ENCODE results near the gene GRIA1. TPM values are rescaled to one million over a fixed set of nuclear protein-coding genes. Genes with fewer than 3 reads are reported as not detected.

GRIA1 gene
- total RNA-seq, 1 experiment from 2014 or later, result 0.81 TPM

DNA sequence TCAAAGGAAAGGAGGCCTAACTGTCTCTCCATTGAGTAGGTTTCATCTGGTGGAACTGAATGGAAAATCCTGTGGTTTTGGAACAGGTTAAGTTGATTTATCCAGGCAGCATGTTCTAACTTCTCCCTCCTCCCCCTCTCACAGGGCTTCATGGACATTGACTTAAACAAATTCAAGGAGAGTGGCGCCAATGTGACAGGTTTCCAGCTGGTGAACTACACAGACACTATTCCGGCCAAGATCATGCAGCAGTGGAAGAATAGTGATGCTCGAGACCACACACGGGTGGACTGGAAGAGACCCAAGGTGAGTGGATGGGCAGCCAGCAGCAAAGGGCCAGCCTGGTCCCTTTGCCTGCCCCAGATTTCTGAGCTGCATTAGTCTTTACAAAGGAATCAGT, 183.9 kb downstream of the GRIA1 start:
- no peak for DNase-seq (ENCODE audit: low spot score)
- Mint-ChIP-seq H3K27ac (no peak overlapping the region), H3K4me1 (no peaks in the 10 kb centered on the region), H3K9me3 (peaks cover 9% of the 10 kb centered on the region), H3K27me3 (ENCODE audit: low read depth) (no peaks in the 10 kb centered on the region), H3K36me3 (no peaks in the 10 kb centered on the region), H3K4me3 (no peak overlapping the region)
- CTCF ChIA-PET, result no interaction called here
- TF ChIP-seq, protein P1, sequence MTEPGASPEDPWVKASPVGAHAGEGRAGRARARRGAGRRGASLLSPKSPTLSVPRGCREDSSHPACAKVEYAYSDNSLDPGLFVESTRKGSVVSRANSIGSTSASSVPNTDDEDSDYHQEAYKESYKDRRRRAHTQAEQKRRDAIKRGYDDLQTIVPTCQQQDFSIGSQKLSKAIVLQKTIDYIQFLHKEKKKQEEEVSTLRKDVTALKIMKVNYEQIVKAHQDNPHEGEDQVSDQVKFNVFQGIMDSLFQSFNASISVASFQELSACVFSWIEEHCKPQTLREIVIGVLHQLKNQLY (CRISPR knock-in tag; IDR thresholded peaks at IDR 0.05), result no peak
- TF ChIP-seq TCF7 (CRISPR knock-in tag; IDR thresholded peaks at IDR 0.05; ENCODE audit: low read depth), result no peak
- TF ChIP-seq, protein P2, sequence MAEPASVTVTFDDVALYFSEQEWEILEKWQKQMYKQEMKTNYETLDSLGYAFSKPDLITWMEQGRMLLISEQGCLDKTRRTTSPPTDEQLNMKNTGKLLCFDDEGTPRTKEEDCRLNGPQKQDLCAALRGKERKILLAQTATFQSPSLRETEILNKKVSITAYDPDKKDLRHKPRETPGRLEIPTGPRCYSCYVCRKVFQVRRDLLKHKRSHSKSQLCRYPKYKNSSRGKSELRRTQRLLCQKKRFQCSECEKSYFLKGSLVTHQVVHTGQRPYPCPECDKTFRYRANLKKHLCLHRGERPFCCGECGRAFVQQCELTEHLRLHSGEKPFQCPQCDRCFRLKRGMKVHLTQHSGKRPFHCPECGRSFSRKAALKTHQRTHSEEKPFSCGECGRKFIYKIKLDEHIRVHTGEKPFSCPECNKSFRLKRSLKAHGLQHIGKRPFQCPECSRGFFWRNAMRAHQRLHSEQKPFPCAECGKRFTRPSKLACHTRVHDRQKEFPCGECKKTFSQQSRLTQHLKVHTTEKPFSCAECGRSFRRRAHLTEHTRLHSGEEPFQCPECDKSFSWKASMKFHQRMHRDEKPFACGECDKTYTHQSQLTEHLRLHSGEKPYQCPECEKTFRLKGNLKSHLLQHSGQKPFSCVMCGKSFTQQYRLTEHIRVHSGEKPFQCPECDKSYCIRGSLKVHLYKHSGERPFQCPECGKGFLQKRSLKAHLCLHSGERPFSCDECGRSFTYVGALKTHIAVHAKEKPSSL (CRISPR knock-in tag; conservative IDR thresholded peaks at IDR 0.05), result no peak
- TF ChIP-seq, protein P3, sequence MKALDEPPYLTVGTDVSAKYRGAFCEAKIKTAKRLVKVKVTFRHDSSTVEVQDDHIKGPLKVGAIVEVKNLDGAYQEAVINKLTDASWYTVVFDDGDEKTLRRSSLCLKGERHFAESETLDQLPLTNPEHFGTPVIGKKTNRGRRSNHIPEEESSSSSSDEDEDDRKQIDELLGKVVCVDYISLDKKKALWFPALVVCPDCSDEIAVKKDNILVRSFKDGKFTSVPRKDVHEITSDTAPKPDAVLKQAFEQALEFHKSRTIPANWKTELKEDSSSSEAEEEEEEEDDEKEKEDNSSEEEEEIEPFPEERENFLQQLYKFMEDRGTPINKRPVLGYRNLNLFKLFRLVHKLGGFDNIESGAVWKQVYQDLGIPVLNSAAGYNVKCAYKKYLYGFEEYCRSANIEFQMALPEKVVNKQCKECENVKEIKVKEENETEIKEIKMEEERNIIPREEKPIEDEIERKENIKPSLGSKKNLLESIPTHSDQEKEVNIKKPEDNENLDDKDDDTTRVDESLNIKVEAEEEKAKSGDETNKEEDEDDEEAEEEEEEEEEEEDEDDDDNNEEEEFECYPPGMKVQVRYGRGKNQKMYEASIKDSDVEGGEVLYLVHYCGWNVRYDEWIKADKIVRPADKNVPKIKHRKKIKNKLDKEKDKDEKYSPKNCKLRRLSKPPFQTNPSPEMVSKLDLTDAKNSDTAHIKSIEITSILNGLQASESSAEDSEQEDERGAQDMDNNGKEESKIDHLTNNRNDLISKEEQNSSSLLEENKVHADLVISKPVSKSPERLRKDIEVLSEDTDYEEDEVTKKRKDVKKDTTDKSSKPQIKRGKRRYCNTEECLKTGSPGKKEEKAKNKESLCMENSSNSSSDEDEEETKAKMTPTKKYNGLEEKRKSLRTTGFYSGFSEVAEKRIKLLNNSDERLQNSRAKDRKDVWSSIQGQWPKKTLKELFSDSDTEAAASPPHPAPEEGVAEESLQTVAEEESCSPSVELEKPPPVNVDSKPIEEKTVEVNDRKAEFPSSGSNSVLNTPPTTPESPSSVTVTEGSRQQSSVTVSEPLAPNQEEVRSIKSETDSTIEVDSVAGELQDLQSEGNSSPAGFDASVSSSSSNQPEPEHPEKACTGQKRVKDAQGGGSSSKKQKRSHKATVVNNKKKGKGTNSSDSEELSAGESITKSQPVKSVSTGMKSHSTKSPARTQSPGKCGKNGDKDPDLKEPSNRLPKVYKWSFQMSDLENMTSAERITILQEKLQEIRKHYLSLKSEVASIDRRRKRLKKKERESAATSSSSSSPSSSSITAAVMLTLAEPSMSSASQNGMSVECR (CRISPR knock-in tag; IDR thresholded peaks at IDR 0.05; ENCODE audit: borderline replicate concordance), result no peak
- no peak for TF ChIP-seq ELF4 (CRISPR knock-in tag; IDR thresholded peaks at IDR 0.05; ENCODE audit: low read depth)
- no peak for TF ChIP-seq ZBTB21 (CRISPR knock-in tag; IDR thresholded peaks at IDR 0.05; ENCODE audit: borderline replicate concordance)
- no peak for TF ChIP-seq EMX1 (CRISPR knock-in tag; IDR thresholded peaks at IDR 0.05)
- no peak for TF ChIP-seq NFATC4 (CRISPR knock-in tag; IDR thresholded peaks at IDR 0.05)
- TF ChIP-seq, protein P4, sequence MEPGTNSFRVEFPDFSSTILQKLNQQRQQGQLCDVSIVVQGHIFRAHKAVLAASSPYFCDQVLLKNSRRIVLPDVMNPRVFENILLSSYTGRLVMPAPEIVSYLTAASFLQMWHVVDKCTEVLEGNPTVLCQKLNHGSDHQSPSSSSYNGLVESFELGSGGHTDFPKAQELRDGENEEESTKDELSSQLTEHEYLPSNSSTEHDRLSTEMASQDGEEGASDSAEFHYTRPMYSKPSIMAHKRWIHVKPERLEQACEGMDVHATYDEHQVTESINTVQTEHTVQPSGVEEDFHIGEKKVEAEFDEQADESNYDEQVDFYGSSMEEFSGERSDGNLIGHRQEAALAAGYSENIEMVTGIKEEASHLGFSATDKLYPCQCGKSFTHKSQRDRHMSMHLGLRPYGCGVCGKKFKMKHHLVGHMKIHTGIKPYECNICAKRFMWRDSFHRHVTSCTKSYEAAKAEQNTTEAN (CRISPR knock-in tag; IDR thresholded peaks at IDR 0.05), result no peak
- no peak for TF ChIP-seq ZNF671 (CRISPR knock-in tag; IDR thresholded peaks at IDR 0.05)
- TF ChIP-seq ZNF416 (CRISPR knock-in tag; IDR thresholded peaks at IDR 0.05), result no peak
- no peak for TF ChIP-seq ZNF423 (CRISPR knock-in tag; IDR thresholded peaks at IDR 0.05)
- TF ChIP-seq, protein P5, sequence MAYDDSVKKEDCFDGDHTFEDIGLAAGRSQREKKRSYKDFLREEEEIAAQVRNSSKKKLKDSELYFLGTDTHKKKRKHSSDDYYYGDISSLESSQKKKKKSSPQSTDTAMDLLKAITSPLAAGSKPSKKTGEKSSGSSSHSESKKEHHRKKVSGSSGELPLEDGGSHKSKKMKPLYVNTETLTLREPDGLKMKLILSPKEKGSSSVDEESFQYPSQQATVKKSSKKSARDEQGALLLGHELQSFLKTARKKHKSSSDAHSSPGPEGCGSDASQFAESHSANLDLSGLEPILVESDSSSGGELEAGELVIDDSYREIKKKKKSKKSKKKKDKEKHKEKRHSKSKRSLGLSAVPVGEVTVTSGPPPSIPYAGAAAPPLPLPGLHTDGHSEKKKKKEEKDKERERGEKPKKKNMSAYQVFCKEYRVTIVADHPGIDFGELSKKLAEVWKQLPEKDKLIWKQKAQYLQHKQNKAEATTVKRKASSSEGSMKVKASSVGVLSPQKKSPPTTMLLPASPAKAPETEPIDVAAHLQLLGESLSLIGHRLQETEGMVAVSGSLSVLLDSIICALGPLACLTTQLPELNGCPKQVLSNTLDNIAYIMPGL (CRISPR knock-in tag; IDR thresholded peaks at IDR 0.05), result no peak
- no peak for TF ChIP-seq NR3C1 (CRISPR knock-in tag; conservative IDR thresholded peaks at IDR 0.05; ENCODE audit: low read depth)
- TF ChIP-seq, protein P6, sequence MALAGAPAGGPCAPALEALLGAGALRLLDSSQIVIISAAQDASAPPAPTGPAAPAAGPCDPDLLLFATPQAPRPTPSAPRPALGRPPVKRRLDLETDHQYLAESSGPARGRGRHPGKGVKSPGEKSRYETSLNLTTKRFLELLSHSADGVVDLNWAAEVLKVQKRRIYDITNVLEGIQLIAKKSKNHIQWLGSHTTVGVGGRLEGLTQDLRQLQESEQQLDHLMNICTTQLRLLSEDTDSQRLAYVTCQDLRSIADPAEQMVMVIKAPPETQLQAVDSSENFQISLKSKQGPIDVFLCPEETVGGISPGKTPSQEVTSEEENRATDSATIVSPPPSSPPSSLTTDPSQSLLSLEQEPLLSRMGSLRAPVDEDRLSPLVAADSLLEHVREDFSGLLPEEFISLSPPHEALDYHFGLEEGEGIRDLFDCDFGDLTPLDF (CRISPR knock-in tag; IDR thresholded peaks at IDR 0.05), result no peak
- TF ChIP-seq HMGA2 (CRISPR knock-in tag; IDR thresholded peaks at IDR 0.05), result no peak
- TF ChIP-seq FOXJ3 (CRISPR knock-in tag; IDR thresholded peaks at IDR 0.05; ENCODE audit: borderline replicate concordance), result no peak
- TF ChIP-seq, protein P7, sequence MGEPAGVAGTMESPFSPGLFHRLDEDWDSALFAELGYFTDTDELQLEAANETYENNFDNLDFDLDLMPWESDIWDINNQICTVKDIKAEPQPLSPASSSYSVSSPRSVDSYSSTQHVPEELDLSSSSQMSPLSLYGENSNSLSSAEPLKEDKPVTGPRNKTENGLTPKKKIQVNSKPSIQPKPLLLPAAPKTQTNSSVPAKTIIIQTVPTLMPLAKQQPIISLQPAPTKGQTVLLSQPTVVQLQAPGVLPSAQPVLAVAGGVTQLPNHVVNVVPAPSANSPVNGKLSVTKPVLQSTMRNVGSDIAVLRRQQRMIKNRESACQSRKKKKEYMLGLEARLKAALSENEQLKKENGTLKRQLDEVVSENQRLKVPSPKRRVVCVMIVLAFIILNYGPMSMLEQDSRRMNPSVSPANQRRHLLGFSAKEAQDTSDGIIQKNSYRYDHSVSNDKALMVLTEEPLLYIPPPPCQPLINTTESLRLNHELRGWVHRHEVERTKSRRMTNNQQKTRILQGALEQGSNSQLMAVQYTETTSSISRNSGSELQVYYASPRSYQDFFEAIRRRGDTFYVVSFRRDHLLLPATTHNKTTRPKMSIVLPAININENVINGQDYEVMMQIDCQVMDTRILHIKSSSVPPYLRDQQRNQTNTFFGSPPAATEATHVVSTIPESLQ (CRISPR knock-in tag; IDR thresholded peaks at IDR 0.05), result no peak
- no peak for TF ChIP-seq OVOL2 (CRISPR knock-in tag; IDR thresholded peaks at IDR 0.05; ENCODE audit: borderline replicate concordance)
- POLR2A ChIA-PET, result no interaction called here
- no peak for ATAC-seq

Data from WTC11 (cell line).